Measurements from ENCODE around the gene CTIF.

CTIF gene

DNA sequence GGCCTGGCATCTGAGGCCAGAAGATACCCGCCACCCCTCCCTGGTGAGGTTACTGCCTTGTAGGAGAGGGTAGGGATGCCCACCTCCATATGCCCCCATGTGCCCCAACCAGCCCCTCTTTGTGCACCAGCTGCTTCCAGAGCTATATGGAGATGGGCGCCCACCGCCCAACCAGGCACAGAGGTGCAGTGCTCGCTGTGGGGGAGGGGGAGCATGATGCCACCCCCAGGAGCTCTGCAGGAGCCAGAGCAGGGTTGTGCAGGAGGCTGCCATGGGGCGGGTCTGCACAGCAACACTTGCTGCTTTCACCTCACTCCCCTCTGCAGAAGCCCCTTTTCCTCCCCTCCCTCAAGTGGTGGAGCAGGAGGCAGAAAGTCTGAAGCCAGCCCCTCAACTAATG, 237.3 kb downstream of the CTIF start:
- Histone ChIP-seq H3K9ac (ENCODE audit: low read depth in 1 of 2, low read length in 2 of 2) (no peak overlapping the region), H3K36me3 (ENCODE audit: control insufficient read depth in 1 of 2, insufficient read depth in 2 of 2, low read length in 2 of 2) (no peaks in the 10 kb centered on the region), H3K27ac (ENCODE audit: low read depth, low read length) (no peak overlapping the region), H3K4me1 (ENCODE audit: control insufficient read depth in 1 of 2, insufficient read depth in 2 of 2, low read length in 2 of 2) (peaks cover 20 to 45% of the 10 kb centered on the region in 2 donors), H3K9me3 (ENCODE audit: control insufficient read depth in 1 of 2, low read length in 2 of 2) (no peaks in the 10 kb centered on the region), H3K4me3 (ENCODE audit: low read depth in 1 of 2, low read length in 2 of 2) (no peak overlapping the region), H3K27me3 (ENCODE audit: control insufficient read depth in 1 of 2, insufficient read depth in 2 of 2, low read length in 2 of 2) (no peaks in the 10 kb centered on the region)

DNA sequence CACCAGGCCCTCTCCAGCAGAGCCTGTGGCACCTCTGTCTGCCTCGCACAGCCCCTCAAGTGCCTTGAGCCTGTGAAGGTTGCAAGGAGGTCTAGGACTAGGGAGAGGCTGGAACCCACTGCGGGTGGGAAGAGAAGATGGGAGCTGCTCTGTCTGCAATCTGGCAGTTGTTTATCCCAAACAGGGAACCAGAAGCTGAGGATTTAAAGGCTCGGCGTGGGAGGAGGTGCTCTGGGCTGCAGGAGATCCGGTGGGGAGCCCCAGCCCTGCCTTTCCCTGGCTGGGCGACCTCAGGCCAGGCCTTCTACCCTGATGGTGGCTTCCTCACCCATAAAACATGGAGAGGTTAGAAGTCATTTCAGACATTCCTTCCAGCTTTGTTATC, 237.8 kb downstream of the CTIF start:
- Histone ChIP-seq H3K4me1 (ENCODE audit: control insufficient read depth in 1 of 2, insufficient read depth in 2 of 2, low read length in 2 of 2) (peaks cover 23 to 50% of the 10 kb centered on the region in 2 donors), H3K27ac (ENCODE audit: low read depth, low read length) (no peak overlapping the region), H3K4me3 (ENCODE audit: low read depth in 1 of 2, low read length in 2 of 2) (no peak overlapping the region), H3K9ac (ENCODE audit: low read depth in 1 of 2, low read length in 2 of 2) (no peak overlapping the region), H3K9me3 (ENCODE audit: control insufficient read depth in 1 of 2, low read length in 2 of 2) (no peaks in the 10 kb centered on the region), H3K36me3 (ENCODE audit: control insufficient read depth in 1 of 2, insufficient read depth in 2 of 2, low read length in 2 of 2) (no peaks in the 10 kb centered on the region), H3K27me3 (ENCODE audit: control insufficient read depth in 1 of 2, insufficient read depth in 2 of 2, low read length in 2 of 2) (no peaks in the 10 kb centered on the region)

DNA sequence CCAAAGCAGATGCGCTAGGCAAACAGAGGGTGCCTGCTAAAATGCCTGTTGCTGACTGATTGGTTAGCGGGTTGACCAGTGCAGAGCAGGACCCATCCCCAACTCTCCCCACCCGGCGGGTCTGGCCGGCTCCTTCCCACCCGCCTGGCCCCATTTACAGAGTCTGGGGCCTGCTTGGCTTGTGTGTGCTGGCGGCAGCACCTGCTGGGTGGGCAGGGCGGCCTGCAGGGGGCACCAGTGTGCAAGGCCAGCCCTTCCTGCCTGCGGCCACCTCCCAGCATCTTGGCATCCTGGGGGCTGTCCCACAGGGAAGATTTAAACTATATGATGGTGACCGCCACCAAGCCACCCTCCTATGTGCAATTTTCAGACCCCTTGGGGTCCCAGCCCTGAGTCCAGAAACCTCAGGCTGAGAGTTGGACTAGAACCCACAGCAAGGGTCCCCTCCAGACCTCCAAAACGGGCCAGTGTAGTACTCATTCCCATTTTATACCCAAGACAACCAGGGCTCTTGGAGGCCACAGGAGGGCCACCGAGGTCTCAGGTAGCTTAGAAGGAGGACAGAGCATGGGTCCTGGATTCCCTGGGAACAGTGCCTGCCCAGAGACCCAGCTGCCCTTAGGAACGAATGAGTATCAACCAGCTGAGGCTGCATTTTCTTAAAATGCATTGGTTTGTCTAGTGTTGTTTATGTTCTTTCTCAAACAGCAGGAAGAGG, 238.4 kb downstream of the CTIF start:
- Histone ChIP-seq H3K27me3 (ENCODE audit: control insufficient read depth in 1 of 2, insufficient read depth in 2 of 2, low read length in 2 of 2) (no peaks in the 10 kb centered on the region), H3K4me3 (ENCODE audit: low read depth in 1 of 2, low read length in 2 of 2) (no peak overlapping the region), H3K36me3 (ENCODE audit: control insufficient read depth in 1 of 2, insufficient read depth in 2 of 2, low read length in 2 of 2) (no peaks in the 10 kb centered on the region), H3K9ac (ENCODE audit: low read depth in 1 of 2, low read length in 2 of 2) (peak overlapping the region in 1 of 2 donors; percentile 25), H3K27ac (ENCODE audit: low read depth, low read length) (no peak overlapping the region), H3K9me3 (ENCODE audit: control insufficient read depth in 1 of 2, low read length in 2 of 2) (no peaks in the 10 kb centered on the region), H3K4me1 (ENCODE audit: control insufficient read depth in 1 of 2, insufficient read depth in 2 of 2, low read length in 2 of 2) (peaks cover 29 to 55% of the 10 kb centered on the region in 2 donors)

DNA sequence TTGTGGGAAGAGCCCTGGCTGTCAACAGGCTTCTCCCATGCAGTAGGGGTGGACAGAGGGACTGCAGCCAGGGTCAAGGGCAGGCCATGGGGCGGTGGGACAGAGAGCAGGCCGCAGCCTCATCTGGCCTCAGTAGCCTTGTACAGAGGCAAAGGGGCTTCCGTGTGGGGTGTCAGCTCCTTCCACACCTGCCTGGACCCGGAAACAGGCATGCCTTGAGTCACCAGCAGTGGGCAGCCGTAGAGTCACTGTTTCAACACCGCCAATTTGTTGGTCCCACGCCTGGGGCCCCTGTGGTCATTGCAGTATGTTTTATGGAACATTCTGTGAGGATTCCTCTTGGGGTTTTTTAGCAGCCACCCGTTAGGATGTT, 238.9 kb downstream of the CTIF start:
- H3K27ac ChIP-seq (ENCODE audit: low read depth, low read length), result no peak overlapping the region
- H3K9ac ChIP-seq (ENCODE audit: low read depth in 1 of 2, low read length in 2 of 2), result no peak overlapping the region
- H3K36me3 ChIP-seq (ENCODE audit: control insufficient read depth in 1 of 2, insufficient read depth in 2 of 2, low read length in 2 of 2), result no peaks in the 10 kb centered on the region
- H3K9me3 ChIP-seq (ENCODE audit: control insufficient read depth in 1 of 2, low read length in 2 of 2), result no peaks in the 10 kb centered on the region
- peaks cover 34 to 61% of the 10 kb centered on the region in 2 donors for H3K4me1 ChIP-seq (ENCODE audit: control insufficient read depth in 1 of 2, insufficient read depth in 2 of 2, low read length in 2 of 2)
- H3K4me3 ChIP-seq (ENCODE audit: low read depth in 1 of 2, low read length in 2 of 2), result no peak overlapping the region
- no peaks in the 10 kb centered on the region for H3K27me3 ChIP-seq (ENCODE audit: control insufficient read depth in 1 of 2, insufficient read depth in 2 of 2, low read length in 2 of 2)

DNA sequence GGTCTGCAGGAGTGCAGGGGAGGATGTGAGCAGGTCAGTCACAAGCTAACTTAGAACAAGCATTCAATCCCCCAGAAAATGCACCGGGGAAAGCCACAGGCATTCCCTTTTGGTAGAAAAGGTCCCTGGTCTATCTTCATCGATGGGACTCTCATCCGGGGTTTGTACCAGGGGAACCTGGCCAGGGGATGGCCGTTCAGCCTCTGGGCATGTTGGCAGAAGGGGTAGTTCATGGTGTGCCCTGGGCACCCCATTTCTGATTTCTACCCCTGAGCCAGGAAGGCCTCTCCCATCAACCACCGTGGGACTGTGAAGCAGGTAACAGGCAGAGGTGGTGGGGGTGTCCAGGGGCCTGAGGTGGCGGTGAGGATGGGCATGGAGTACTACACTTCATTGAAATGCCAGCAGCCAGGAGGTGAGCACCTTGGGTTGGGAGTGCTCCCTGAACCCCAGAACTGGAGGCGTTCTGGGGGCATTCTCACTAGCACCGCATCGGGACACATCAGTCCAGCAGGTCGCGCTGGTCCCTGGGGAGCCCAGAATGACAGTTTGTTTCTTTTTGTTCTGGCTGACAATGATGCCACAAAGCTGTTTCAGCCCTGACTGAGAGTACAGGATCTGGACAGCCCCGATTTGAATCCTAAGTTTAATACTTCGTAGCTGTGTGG, 239.6 kb downstream of the CTIF start:
- no peak overlapping the region for H3K27ac ChIP-seq (ENCODE audit: low read depth, low read length)
- peaks cover 36 to 63% of the 10 kb centered on the region in 2 donors for H3K4me1 ChIP-seq (ENCODE audit: control insufficient read depth in 1 of 2, insufficient read depth in 2 of 2, low read length in 2 of 2)
- H3K36me3 ChIP-seq (ENCODE audit: control insufficient read depth in 1 of 2, insufficient read depth in 2 of 2, low read length in 2 of 2), result no peaks in the 10 kb centered on the region
- H3K9me3 ChIP-seq (ENCODE audit: control insufficient read depth in 1 of 2, low read length in 2 of 2), result no peaks in the 10 kb centered on the region
- H3K4me3 ChIP-seq (ENCODE audit: low read depth in 1 of 2, low read length in 2 of 2), result no peak overlapping the region
- H3K27me3 ChIP-seq (ENCODE audit: control insufficient read depth in 1 of 2, insufficient read depth in 2 of 2, low read length in 2 of 2), result no peaks in the 10 kb centered on the region
- H3K9ac ChIP-seq (ENCODE audit: low read depth in 1 of 2, low read length in 2 of 2), result no peak overlapping the region

DNA sequence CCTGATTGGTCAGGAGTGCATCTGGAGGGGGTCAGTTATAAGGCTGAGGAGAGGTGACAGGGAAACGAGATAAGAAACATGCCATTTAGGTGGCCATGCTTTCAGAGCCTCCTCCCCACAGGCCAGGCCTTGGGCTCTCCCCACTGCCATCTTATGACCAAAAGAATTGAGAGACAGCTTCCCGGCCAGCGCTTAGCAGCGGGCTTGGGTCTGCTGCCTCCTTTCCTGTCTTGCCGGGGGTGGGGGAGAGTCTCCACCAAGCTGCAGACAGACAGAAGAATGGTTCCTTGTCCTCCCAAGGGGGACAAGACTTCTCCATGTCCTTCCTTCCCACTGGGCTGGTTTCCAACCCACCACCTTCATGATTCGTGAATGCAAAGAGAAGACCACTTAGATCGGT, 240.6 kb downstream of the CTIF start:
- Histone ChIP-seq H3K4me1 (ENCODE audit: control insufficient read depth in 1 of 2, insufficient read depth in 2 of 2, low read length in 2 of 2) (peaks cover 39 to 72% of the 10 kb centered on the region in 2 donors), H3K9me3 (ENCODE audit: control insufficient read depth in 1 of 2, low read length in 2 of 2) (no peaks in the 10 kb centered on the region), H3K27me3 (ENCODE audit: control insufficient read depth in 1 of 2, insufficient read depth in 2 of 2, low read length in 2 of 2) (no peaks in the 10 kb centered on the region), H3K36me3 (ENCODE audit: control insufficient read depth in 1 of 2, insufficient read depth in 2 of 2, low read length in 2 of 2) (no peaks in the 10 kb centered on the region), H3K4me3 (ENCODE audit: low read depth in 1 of 2, low read length in 2 of 2) (no peak overlapping the region), H3K27ac (ENCODE audit: low read depth, low read length) (no peak overlapping the region), H3K9ac (ENCODE audit: low read depth in 1 of 2, low read length in 2 of 2) (no peak overlapping the region)

DNA sequence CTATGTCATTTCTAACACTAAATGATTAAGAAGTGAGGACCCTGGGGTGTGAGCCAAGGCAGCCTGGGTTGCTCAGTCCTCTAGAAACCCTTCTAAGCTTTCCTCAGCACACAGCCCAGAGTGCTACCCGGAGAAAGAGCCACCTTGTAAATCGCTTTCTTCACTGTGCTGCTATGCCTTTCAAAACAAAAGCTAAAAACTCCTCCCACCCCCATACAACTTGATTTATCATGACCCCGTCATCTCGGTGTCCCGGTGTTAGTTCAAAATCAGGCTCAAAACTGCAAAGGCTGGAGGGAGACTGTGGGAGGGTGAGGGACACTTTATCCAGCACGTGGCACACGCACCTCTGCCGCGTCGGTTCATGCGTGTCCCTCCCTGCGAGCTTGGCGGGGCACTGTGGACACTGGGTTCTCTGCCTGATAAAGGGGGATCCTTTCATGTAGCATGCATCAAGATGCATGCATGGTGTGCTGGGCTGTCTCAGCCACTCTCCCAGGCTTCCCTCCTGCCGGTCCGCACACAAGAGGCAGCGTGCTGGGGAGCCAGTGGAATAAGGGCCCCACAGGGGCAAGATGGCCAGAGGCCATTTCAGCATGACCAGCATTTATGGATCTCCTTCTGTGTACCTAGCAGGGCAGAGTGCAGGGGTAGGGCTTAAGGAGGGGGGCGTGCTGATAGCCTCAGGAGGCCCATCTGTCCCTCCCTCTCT, 241.5 kb downstream of the CTIF start:
- Histone ChIP-seq H3K4me3 (ENCODE audit: low read depth in 1 of 2, low read length in 2 of 2) (peak overlapping the region in 1 of 2 donors; percentile 26), H3K9ac (ENCODE audit: low read depth in 1 of 2, low read length in 2 of 2) (peak overlapping the region in 1 of 2 donors; percentile 22)

DNA sequence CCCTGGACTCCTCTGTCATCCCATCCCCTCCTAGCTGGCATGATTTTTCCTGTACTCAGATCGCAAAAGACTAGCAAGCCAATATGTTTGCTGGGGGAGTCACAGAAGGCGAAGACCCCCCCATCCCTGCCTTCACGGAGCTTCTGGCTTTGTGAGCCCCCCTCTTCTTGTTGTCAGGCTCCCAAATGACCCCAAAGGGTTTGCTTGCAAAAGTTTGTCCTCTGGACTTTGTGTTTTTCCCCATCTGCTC, 242.0 kb downstream of the CTIF start:
- peaks cover 51 to 80% of the 10 kb centered on the region in 2 donors for H3K4me1 ChIP-seq (ENCODE audit: control insufficient read depth in 1 of 2, insufficient read depth in 2 of 2, low read length in 2 of 2)
- no peaks in the 10 kb centered on the region for H3K9me3 ChIP-seq (ENCODE audit: control insufficient read depth in 1 of 2, low read length in 2 of 2)
- peak overlapping the region in 1 of 2 donors; percentile 22 for H3K9ac ChIP-seq (ENCODE audit: low read depth in 1 of 2, low read length in 2 of 2)
- peak overlapping the region in 1 of 2 donors; percentile 26 for H3K4me3 ChIP-seq (ENCODE audit: low read depth in 1 of 2, low read length in 2 of 2)
- no peak overlapping the region for H3K27ac ChIP-seq (ENCODE audit: low read depth, low read length)
- H3K27me3 ChIP-seq (ENCODE audit: control insufficient read depth in 1 of 2, insufficient read depth in 2 of 2, low read length in 2 of 2), result no peaks in the 10 kb centered on the region
- no peaks in the 10 kb centered on the region for H3K36me3 ChIP-seq (ENCODE audit: control insufficient read depth in 1 of 2, insufficient read depth in 2 of 2, low read length in 2 of 2)

More for the DNA sequence above, 241.5 kb downstream of the CTIF start:
- H3K27ac ChIP-seq (ENCODE audit: low read depth, low read length), result no peak overlapping the region
- no peaks in the 10 kb centered on the region for H3K27me3 ChIP-seq (ENCODE audit: control insufficient read depth in 1 of 2, insufficient read depth in 2 of 2, low read length in 2 of 2)
- H3K4me1 ChIP-seq (ENCODE audit: control insufficient read depth in 1 of 2, insufficient read depth in 2 of 2, low read length in 2 of 2), result peaks cover 46 to 78% of the 10 kb centered on the region in 2 donors
- no peaks in the 10 kb centered on the region for H3K9me3 ChIP-seq (ENCODE audit: control insufficient read depth in 1 of 2, low read length in 2 of 2)
- no peaks in the 10 kb centered on the region for H3K36me3 ChIP-seq (ENCODE audit: control insufficient read depth in 1 of 2, insufficient read depth in 2 of 2, low read length in 2 of 2)

DNA sequence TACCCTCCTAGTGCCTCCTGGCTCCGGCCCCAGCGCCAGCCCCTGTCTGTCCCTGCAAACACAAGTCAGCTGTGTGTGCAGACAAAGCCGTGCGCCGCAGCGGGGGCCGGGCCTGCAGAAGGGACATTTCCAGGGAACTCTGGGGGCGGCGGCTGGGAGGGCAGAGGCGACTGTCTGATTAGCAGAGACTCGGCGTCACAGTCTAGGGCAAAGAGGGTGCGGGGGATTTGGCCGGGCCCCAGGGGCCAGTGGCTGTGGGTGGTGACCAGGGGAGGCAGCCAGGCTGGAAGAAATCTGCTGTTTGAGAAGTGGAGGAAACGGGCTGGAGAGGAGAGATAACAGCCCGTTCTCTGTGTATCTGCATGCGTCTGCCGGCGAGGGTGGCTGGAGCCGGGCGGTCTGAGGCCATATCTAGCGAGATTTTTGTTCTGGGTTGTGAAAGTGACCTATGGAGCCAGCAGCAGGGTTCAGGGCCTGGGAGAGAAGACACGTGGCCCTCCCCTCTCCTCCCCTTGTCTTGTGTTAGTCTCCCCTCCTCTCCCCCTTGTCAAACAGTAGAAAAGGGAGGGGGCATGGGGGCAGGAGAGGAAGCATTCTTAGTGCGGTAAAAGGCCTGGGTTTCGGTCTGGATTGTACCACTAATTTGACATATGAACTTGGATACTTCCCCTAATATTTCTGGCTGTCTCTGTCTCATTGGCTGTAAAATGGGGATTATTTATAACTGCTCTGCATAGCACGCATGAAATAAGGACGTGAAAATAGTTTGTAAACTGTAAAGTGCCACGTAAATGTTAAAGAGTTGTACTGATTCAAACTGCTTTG, 242.5 kb downstream of the CTIF start:
- no peaks in the 10 kb centered on the region for H3K27me3 ChIP-seq (ENCODE audit: control insufficient read depth in 1 of 2, insufficient read depth in 2 of 2, low read length in 2 of 2)
- H3K9ac ChIP-seq (ENCODE audit: low read depth in 1 of 2, low read length in 2 of 2), result peak overlapping the region in 1 of 2 donors; percentile 22
- H3K4me1 ChIP-seq (ENCODE audit: control insufficient read depth in 1 of 2, insufficient read depth in 2 of 2, low read length in 2 of 2), result peaks cover 56 to 80% of the 10 kb centered on the region in 2 donors
- H3K4me3 ChIP-seq (ENCODE audit: low read depth in 1 of 2, low read length in 2 of 2), result peak overlapping the region; percentile 26 to 38
- peak overlapping the region; percentile 48 for H3K27ac ChIP-seq (ENCODE audit: low read depth, low read length)
- H3K36me3 ChIP-seq (ENCODE audit: control insufficient read depth in 1 of 2, insufficient read depth in 2 of 2, low read length in 2 of 2), result no peaks in the 10 kb centered on the region
- H3K9me3 ChIP-seq (ENCODE audit: control insufficient read depth in 1 of 2, low read length in 2 of 2), result no peaks in the 10 kb centered on the region

DNA sequence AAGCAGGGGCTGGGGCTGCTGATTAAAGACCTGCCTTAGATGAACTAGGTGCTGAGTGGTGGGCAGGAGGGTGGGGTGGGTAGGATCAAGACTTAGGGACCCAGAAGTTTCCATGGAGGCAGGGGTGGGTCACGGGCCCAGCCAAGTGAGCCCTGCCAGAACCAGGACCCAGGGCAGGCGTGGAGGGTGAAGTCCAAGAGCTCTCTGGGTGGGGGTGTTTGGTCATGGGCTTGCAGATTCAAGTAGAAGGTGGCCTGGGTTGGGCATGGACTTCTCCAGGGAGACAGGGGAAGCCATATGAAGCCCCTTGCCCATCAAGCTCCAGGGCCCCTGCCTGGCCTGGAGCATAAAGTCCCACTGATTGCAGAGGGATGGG, 243.1 kb downstream of the CTIF start:
- Histone ChIP-seq H3K36me3 (ENCODE audit: control insufficient read depth in 1 of 2, insufficient read depth in 2 of 2, low read length in 2 of 2) (no peaks in the 10 kb centered on the region), H3K27ac (ENCODE audit: low read depth, low read length) (peak overlapping the region; percentile 48), H3K4me3 (ENCODE audit: low read depth in 1 of 2, low read length in 2 of 2) (peak overlapping the region; percentile 26 to 38), H3K4me1 (ENCODE audit: control insufficient read depth in 1 of 2, insufficient read depth in 2 of 2, low read length in 2 of 2) (peaks cover 56 to 76% of the 10 kb centered on the region in 2 donors), H3K9me3 (ENCODE audit: control insufficient read depth in 1 of 2, low read length in 2 of 2) (no peaks in the 10 kb centered on the region), H3K27me3 (ENCODE audit: control insufficient read depth in 1 of 2, insufficient read depth in 2 of 2, low read length in 2 of 2) (no peaks in the 10 kb centered on the region), H3K9ac (ENCODE audit: low read depth in 1 of 2, low read length in 2 of 2) (peak overlapping the region in 1 of 2 donors; percentile 15)
